GM12864 (cell line): ENCODE results near the gene IRF6.

ENCODE experiments used
- DNase-seq: peaks from one replicate; pipeline ENCODE4 v3.0.0-alpha.2; 2011; ENCODE audit warnings: low read depth
- H3K4me3 ChIP-seq: 2 replicates; pipeline ENCODE4 v1.5.1; 2011; ENCODE audit warnings: mild to moderate bottlenecking, low read depth, low read length, control low read depth
- TF ChIP-seq, protein P1 (sequence below): IDR thresholded peaks from 2 replicates; pipeline ENCODE4 v1.5.1; 2011; ENCODE audit warnings: low read depth, mild to moderate bottlenecking, moderate library complexity, low read length, control low read depth, inconsistent platforms; ENCODE audit errors: missing control alignments

The IRF6 gene

DNA sequence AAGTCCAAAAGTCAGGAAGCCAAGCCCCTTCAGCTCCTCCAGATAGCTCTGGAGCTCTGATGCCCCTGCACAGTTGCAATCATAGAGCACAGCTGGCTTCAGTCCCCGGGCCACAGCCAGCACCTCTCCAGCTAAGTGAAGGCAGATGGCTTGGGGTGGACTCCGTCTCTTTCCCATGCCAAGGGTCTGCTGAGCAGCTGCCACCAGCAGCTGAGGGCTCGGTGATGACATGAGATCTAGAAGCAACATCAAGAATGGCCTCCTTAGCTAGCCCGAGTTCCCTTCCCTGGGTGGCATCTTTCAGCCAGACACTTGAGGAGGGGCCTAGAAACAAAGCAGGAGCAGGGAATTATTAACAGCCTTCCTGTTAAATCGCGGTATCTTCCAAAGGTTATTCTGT, 22.6 kb downstream of the IRF6 start:
- H3K4me3 ChIP-seq, result peak overlapping the region; percentile 94; the same call in 1 of the 2 replicates
- DNase-seq, result no peak
- TF ChIP-seq, protein P1, sequence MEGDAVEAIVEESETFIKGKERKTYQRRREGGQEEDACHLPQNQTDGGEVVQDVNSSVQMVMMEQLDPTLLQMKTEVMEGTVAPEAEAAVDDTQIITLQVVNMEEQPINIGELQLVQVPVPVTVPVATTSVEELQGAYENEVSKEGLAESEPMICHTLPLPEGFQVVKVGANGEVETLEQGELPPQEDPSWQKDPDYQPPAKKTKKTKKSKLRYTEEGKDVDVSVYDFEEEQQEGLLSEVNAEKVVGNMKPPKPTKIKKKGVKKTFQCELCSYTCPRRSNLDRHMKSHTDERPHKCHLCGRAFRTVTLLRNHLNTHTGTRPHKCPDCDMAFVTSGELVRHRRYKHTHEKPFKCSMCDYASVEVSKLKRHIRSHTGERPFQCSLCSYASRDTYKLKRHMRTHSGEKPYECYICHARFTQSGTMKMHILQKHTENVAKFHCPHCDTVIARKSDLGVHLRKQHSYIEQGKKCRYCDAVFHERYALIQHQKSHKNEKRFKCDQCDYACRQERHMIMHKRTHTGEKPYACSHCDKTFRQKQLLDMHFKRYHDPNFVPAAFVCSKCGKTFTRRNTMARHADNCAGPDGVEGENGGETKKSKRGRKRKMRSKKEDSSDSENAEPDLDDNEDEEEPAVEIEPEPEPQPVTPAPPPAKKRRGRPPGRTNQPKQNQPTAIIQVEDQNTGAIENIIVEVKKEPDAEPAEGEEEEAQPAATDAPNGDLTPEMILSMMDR, result no peak

DNA sequence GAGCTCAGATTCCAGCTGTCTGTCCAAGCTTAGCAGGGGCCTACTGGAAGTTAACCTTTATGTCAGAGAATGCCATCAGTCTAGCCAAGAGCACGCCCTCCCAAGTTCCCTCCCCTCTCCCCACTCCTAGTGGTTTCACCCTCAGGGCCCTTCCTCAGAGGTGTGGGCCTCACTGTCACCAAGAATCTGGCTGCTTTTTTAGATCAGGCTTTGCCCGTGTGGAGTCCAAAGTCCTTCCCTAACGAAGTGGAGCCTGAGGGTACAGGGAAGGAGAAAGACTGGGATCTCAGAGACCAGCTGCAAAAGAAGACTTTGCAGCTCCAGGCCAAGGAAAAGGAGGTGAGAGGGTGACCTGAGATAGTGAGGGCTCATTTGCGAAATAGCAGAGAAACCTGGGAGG, 25.7 kb downstream of the IRF6 start:
- TF ChIP-seq, protein P1, result no peak
- no peak overlapping the region for H3K4me3 ChIP-seq
- DNase-seq, result no peak

DNA sequence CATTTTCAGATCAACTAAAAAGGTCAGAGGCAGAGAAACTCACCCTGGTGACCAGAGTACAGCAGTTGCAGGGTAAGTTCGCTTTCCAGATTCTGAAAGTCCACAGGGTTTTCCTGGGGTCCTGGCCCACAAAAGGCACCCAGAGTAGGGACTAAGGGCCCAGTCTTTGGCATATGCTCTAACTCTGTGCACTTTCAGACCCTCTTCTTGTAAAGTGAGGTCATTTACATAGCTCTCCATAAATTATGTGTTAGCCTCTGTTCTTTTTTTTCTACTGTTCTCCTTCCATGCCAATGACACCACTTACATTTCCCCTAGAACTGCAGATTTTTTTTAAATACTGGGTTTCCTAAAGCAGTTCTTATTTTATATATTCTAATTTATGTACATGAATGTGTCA, 27.8 kb downstream of the IRF6 start:
- TF ChIP-seq, protein P1, result no peak
- DNase-seq, result no peak
- H3K4me3 ChIP-seq, result no peak overlapping the region

DNA sequence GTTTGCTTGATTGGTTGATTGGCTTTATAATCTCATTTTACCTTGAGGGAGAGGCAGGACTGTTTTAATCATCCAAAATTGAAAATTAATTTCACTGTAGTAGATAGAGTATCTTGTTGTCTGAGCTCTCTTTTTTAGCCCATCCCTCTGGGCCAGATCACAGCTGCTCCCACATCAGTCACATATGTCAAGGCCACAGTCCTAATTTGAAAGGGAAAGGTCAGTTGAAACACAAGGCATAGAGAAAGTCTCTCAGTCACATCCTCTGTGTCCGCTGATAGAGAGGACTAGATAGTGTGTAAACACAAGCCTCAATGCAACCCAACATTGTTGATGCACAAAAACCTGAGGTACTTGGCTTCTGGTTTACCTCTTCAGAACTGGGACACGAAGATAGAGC, 28.4 kb downstream of the IRF6 start:
- H3K4me3 ChIP-seq, result no peak overlapping the region
- no peak for DNase-seq
- TF ChIP-seq, protein P1, result no peak

DNA sequence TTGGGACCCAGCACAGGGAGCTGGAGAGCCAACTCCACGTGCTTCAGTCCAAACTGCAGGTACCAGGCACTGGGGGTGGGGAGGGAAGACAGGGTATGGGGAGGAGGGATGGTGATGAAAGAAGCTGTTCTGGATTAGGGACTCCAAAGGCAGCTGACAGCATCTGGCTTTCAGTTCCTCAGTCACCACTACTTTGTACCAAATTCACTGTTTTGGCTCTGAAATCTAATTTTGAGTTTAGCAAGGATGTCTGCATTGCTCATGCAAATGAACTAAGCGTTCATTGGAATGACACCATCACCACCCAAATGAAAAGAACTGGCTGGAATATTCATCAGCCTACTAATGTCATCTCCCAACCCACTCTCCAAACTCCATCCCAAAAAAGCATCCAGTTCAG, 30.3 kb downstream of the IRF6 start:
- TF ChIP-seq, protein P1, result no peak
- DNase-seq, result no peak
- no peak overlapping the region for H3K4me3 ChIP-seq

DNA sequence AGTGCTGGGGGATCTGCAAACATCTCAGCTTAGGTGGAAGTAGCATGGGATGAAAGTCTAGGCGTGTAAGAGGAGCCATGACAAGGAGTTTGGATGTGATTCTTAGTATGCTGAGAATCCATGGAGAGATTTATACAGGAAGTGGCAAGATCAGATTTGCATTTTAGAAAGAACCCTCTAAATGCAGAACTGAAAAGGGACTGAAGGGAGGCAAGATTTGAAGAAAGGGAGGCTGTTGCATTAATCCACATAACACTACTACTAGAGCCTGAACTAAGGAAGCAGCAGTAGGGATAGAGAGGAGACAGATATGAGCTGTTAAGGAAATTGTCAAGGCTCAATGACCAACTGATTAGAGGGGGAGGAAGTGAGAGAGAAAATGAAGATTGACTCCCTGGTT, 31.4 kb downstream of the IRF6 start:
- DNase-seq, result no peak

DNA sequence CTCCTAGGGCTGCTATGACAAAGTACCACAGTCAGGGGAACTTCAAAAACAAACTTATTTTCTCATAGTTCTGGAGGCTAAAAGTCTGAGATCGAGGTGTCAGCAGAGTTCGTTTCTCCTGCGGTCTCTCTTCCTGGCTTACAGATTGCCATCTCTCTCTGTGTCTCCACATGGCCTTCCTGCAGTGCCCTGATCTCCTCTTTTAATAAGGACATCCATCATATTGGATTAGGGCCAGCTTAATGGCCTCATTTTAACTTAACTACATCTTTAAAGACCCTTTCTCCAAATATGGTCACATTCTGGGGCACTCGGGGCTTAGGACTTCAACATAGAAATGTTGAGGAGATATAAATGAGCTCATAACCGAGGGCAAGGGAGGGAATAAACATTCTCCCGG, 33.8 kb downstream of the IRF6 start:
- DNase-seq, result no peak
- TF ChIP-seq, protein P1, result no peak
- H3K4me3 ChIP-seq, result no peak overlapping the region

More for the DNA sequence above, 31.4 kb downstream of the IRF6 start:
- H3K4me3 ChIP-seq, result no peak overlapping the region
- TF ChIP-seq, protein P1, result no peak
